ENCODE results near the gene CNTN5. TPM values are rescaled to one million over a fixed set of nuclear protein-coding genes. Genes with fewer than 3 reads are reported as not detected.

CNTN5 gene
- total RNA-seq, 1 donor from 2014 or later = not detected

DNA sequence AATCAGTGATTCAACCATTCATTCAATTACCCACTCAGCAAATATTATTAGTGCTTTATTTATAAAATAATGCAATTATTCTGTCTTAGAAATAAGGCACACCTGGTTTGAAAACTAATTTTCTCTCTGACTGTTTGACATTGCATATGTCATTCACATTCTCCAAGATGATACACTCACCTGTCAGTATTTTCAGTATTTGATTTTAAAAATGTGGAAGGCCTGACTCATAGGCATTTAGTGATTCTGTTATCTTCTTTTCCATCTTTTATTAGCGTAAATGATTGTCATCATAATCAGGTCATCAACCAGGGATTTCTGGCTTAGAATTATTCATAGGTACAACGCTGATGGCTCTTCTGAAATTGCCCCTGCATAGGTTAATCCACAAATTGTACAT, 480.9 kb downstream of the CNTN5 start:
- DNase-seq (ENCODE audit: low spot score) = no peak

DNA sequence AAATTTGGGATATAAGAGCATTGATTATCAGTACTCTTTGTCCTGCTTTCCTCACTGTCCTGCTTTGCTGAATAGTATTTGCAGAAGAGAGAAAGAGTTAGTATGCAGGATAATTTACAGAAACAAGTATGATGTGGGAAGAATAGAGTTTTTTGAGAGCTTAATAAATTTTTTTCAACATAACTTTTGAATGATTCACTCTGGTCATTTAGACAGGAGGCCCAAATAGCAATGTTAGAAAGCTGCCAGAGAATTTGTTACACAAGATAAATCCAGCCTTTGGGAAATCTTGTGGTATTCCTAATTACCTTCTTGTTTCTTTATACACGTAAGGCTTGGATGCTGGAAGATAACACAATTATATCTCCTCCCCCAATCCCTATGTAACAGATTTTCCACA, 484.6 kb downstream of the CNTN5 start:
- no peak for ATAC-seq
- no peak for DNase-seq (ENCODE audit: low spot score)

More for the DNA sequence above, 480.9 kb downstream of the CNTN5 start:
- ATAC-seq = no peak

DNA sequence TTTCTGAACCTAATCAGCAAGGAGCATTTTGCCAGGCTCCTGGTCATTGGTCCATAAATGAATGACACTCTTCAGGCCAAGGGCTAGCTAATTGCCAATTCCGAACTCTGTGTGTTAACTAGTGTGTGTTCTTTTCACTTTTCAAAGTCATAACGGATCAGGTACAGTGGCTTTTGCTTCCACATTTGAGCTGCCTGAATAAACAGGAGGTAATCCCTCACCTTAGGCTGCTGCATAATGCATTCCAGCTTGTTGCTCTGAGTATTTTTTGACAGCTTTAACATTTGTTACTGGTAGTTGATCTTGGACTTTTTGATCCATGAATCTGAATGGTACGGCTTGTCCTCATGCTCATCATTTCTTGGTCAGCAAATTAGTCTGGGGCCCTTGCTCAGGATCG, 485.1 kb downstream of the CNTN5 start:
- ATAC-seq (no peak), DNase-seq (ENCODE audit: low spot score) (no peak)

DNA sequence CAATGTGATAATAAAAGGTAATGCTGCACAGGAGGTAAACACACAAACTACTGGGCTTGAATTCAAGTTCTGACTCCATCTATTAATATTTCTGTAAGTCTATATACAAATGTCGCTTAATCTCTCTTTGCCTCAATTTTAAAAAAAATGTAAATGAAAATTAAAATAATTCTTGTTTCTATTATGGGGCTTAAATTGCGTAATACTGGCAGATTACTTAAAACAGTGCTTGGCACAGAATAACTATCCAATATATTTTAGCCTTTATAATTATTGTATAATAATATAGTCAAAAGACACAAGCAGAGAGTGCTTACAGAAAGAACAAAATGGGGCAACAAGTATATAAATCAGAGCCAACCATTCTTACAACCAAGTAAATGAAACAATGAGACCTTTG, 489.1 kb downstream of the CNTN5 start:
- DNase-seq (ENCODE audit: low spot score) (no peak), ATAC-seq (no peak)

- ATAC-seq = no peak
- no peak for DNase-seq (ENCODE audit: low spot score)
Measured at GRCh38 chr11:99513368-99513767, 492.6 kb downstream of the CNTN5 start.

GRCh38 chr11:99519095-99519494, 498.3 kb downstream of the CNTN5 start:
- no peak for ATAC-seq

DNA sequence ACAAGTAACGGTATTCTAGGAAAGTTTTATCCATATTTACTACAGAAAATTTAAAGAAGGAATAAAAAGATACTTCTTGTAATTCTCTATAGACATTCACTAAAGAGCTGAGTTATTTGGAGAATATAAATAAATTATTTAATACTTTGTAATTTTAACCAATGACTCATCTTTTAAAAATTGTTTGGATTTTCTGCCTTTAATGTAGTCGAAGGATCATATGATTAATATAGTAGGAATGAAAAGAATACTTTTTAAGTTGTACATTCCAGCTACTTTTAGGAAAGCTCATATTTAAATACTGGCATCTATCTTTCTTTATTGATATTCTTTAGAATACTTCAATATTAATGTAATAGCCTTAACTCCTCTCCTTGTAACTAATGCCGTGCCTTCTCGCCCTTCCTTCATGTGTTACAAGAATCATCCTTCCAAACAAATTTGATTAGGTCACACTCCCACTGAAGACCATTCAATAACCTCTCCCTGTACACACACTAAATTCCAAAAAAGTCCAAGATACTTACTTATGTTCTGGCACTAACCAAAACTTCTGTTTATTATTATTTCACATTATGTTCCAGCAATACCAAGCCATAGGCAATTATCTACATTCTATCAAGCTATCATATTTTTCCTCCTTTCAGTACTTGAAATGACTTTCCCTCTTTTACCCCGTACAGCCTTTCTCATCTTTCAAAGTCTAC, 501.9 kb downstream of the CNTN5 start:
- no peak for ATAC-seq
- DNase-seq (ENCODE audit: low spot score) = no peak

More at GRCh38 chr11:99519095-99519494, 498.3 kb downstream of the CNTN5 start:
- DNase-seq (ENCODE audit: low spot score) = no peak

DNA sequence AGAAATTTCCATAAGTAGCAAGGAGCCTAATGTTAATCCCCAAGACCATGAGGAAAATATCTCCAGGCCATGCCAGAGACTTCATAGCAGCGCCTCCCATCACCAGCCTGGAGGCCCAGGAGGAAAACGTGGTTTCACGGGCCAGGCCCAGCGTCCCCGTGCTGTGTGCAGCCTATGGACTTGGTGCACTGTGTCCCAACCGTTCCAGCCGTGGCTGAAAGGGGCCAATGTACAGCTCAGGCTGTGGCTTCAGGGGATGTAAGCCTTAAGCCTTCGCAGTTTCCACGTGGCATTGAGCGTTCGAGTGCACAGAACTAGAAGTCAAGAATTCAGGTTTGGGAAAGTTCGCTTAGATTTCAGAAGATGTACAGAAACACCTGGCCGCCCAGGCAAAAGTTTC, 510.7 kb downstream of the CNTN5 start:
- no peak for ATAC-seq
- no peak for DNase-seq (ENCODE audit: low spot score)

- ATAC-seq = no peak
- DNase-seq (ENCODE audit: low spot score) = no peak
Measured at GRCh38 chr11:99534812-99535211, 514.1 kb downstream of the CNTN5 start.

- ATAC-seq (no peak), DNase-seq (ENCODE audit: low spot score) (no peak)
Measured at GRCh38 chr11:99535406-99535805, 514.7 kb downstream of the CNTN5 start.

- DNase-seq (ENCODE audit: low spot score) (no peak), ATAC-seq (no peak)
Measured at GRCh38 chr11:99535819-99536218, 515.1 kb downstream of the CNTN5 start.

DNA sequence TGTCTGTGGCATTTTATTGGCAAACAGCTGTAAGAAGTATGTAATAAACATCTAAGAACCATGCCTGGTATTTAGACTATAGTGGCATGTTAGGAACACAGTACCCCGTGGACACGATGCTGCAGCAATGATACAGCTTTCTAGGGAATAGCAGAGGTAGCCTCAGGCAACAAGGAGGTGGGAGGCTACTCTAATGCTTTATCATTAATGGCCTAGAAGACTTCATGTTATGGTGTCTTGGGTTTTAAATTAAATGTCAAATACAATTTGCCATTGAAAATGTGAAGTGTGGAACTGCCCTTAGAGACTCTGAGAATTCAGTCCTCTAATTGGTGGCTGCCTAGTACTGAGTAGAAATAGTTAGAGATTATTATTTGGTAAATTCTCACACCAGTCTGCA, 516.9 kb downstream of the CNTN5 start:
- DNase-seq (ENCODE audit: low spot score) = no peak
- no peak for ATAC-seq

DNA sequence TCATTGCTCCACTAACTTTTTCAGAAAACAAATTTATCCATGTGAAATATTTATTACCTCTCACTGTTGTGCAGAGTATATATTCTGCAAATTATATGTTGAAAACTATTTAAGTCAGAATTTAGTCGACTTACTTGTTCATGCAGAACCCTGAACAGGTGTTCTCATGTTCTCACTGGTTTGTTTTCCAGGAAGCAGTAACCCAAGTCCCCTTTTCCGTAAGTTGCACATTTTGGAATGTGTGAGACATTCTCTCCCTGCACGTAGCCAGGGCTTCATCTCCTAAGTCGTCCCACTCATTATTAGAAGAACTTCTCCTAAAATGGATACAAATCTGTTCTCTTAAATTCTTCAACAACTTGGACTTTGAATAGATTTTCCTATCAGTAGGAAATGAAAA, 524.9 kb downstream of the CNTN5 start:
- ATAC-seq (no peak), DNase-seq (ENCODE audit: low spot score) (no peak)

GRCh38 chr11:99548264-99548663, 527.5 kb downstream of the CNTN5 start:
- no peak for ATAC-seq
- DNase-seq (ENCODE audit: low spot score) = no peak

DNA sequence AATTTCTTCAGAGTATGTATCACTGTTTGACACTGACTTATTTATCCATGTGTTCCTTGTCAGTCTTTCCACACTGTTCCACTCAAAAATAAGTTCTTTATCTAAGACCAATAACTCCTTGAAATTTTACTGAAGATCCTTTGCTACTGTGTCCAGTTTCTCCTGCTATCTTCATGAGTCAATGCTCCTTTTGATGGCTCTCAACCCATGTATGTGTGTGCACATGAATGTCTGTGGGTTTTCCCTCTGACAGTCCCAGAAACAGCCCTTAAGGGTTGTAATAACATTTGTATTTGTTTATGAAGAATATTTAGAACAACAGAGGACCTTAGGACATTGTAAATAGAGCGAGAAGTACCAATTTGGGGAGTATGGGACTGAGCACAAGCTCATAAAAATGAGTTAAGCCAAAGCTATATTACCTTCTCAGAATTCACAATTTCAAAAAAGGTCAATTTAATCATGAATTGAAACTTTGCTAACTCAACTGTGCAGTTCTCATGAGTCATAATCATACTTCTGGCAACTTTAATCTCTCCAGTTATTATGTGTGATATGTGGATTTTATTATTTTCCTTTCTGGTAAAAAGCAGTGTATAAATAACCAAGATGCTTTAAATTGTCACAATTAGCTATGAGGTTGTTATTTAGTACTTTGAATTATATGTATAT, 533.6 kb downstream of the CNTN5 start:
- no peak for DNase-seq (ENCODE audit: low spot score)
- ATAC-seq = no peak

GRCh38 chr11:99555486-99555885, 534.7 kb downstream of the CNTN5 start:
- ATAC-seq (no peak), DNase-seq (ENCODE audit: low spot score) (no peak)

GRCh38 chr11:99565333-99565732, 544.6 kb downstream of the CNTN5 start:
- DNase-seq (ENCODE audit: low spot score) = no peak
- no peak for ATAC-seq

GRCh38 chr11:99567334-99567956, 546.7 kb downstream of the CNTN5 start:
- ATAC-seq = no peak
- DNase-seq (ENCODE audit: low spot score) = no peak

GRCh38 chr11:99568808-99569207, 548.1 kb downstream of the CNTN5 start:
- DNase-seq (ENCODE audit: low spot score) (no peak), ATAC-seq (no peak)

GRCh38 chr11:99571094-99571493, 550.3 kb downstream of the CNTN5 start:
- ATAC-seq = no peak
- DNase-seq (ENCODE audit: low spot score) = no peak

GRCh38 chr11:99584830-99585229, 564.1 kb downstream of the CNTN5 start:
- no peak for ATAC-seq
- DNase-seq (ENCODE audit: low spot score) = no peak

DNA sequence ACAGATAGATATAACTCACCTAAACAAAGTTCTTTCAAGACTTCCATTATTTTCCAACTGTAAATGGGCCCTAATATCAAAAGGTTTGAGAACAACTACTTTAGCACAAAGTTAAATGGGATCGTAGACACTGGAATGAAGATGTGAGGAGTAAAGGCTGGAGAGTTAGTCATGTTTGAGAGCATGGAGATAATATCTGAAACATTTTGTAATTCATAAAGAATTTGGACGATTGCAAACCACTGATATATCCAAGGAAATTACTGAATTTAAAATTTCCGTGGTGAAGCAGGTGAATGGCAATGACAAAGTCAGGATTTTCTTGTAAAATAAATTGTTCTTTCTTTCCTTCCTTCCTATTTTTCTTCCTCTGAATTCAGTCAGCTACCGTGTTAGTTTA, 564.9 kb downstream of the CNTN5 start:
- ATAC-seq (no peak), DNase-seq (ENCODE audit: low spot score) (no peak)

All from left lobe of liver (tissue), 2 donors.